HG03066 (cell line): Measurements from ENCODE around the gene SPECC1L.
"Not testable (repeated sequence)": the region's sequence is repeated elsewhere in the genome, so short reads cannot be mapped to it uniquely, and the experiment has no call there.

Experiments used
- ATAC-seq: cut with Tn5 transposase; IDR thresholded peaks from one replicate; pipeline ENCODE4 v1.9.1; 2021; ENCODE audit warnings: low read depth; ENCODE audit not compliant: unreplicated experiment

Gene SPECC1L, protein sequence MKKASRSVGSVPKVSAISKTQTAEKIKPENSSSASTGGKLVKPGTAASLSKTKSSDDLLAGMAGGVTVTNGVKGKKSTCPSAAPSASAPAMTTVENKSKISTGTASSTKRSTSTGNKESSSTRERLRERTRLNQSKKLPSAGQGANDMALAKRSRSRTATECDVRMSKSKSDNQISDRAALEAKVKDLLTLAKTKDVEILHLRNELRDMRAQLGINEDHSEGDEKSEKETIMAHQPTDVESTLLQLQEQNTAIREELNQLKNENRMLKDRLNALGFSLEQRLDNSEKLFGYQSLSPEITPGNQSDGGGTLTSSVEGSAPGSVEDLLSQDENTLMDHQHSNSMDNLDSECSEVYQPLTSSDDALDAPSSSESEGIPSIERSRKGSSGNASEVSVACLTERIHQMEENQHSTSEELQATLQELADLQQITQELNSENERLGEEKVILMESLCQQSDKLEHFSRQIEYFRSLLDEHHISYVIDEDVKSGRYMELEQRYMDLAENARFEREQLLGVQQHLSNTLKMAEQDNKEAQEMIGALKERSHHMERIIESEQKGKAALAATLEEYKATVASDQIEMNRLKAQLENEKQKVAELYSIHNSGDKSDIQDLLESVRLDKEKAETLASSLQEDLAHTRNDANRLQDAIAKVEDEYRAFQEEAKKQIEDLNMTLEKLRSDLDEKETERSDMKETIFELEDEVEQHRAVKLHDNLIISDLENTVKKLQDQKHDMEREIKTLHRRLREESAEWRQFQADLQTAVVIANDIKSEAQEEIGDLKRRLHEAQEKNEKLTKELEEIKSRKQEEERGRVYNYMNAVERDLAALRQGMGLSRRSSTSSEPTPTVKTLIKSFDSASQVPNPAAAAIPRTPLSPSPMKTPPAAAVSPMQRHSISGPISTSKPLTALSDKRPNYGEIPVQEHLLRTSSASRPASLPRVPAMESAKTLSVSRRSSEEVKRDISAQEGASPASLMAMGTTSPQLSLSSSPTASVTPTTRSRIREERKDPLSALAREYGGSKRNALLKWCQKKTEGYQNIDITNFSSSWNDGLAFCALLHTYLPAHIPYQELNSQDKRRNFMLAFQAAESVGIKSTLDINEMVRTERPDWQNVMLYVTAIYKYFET

DNA sequence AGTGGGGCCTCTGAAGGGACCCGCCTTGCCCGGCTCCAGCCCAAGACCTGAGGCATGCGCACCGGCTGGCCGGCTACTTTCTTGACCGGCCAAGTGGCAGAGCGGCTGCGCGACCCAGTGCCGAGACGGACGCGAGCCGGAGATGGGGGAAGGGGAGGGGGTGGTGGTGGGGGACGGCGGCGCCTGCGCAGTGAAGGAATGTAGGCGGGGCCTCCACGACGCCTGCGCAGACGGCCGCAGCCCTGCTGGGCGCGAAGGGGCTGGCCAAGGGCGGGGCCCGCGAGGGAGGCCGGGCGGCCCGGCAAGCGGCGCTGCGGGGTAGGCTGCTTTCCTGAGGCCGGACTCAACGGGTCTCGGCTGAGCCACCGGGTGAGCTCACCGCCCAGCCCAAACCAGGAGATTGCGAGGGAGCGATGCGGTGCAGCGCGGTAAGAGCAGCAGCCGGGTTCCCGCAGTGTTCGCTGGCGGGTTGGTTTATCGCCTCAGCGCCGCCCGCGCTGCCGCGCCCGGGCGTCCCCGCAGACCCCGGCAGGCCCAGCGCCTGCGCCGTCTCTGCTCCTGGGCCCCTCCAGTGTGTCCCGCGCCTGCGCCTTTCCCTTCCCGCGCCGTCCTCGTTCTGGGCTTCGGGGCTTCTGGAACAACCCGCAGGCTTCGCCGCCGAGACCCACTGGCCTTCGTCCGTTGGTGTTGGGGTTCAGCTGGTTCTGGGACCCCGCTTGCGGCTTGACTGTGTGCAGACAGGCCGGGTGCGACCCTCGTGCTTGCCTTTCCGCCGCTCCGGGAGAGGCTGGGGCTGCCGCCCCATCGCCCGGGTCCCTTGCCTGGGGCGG, at the start of gene SPECC1L:
TSS of gene SPECC1L (plus strand) at position 276 of the 830 bp plus-strand sequence. CDS start 31,401 bp downstream, outside the sequence.
- ATAC-seq: peak; percentile 81

DNA sequence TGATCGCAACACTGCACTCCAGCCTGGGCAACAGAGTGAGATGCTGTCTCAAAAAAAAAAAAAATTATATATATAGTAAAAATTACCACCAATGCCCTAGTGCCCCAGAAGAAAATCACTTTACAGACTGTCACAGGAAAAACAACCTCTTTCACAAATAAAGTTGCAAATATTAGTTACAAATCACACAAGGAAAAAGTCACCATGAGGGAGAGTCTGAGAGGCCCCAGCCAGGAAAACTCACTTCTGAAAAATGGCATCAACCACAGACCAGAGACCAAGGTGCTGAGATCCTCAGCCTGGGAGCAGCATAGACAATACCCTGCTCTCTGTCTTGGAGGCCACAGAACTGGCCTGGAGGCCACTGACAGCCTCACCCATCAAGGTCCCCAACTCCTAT, 46.2 kb upstream of the SPECC1L start:
- ATAC-seq: no peak

DNA sequence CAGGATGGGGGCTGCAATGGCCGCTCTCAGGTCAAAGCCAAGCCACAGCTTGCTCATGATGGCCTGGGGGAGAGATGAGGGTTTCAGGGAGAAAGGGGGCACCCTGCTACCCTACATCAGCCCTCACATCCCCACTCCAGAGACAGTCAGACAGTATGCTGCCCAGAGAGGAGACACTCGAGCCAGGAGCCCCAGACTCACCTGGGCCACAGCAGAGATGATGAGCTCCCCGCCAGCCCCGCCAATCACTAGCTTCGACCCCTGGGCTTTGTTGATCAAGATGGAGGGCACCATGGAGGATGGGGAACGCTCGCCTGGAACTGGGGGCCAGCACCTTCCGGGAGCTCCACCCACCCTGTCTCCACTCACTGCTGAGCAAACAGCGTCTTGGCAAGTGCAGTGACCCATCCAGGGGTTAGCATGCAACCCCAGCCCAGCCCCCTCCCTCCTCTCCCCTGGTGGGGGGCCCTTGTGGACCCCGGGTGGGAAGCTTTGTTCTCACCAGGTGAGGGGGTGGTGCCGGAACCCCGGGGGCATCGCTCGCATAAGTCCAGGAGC, 45.5 kb upstream of the SPECC1L start:
- ATAC-seq: no peak

DNA sequence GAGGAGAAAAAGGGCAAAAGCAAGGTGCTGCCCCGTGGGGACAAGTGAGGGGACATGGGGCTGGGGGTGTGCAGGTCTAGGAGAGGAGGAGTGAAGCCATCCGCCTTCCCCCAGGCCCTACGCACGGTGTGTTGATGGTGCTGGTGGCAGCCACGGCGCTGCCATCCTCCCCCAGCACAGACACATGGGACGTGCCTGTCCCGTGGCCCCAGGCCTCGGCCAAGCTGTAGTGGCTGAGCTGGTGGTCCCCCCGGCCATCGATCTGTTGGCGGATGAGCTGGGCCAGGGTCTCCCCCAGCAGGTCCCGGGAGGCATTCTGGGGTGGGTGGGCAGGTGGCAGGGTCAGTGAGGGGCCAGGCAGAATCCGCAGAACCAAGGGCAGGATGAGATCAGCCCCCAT, 44.7 kb upstream of the SPECC1L start:
- ATAC-seq: no peak

DNA sequence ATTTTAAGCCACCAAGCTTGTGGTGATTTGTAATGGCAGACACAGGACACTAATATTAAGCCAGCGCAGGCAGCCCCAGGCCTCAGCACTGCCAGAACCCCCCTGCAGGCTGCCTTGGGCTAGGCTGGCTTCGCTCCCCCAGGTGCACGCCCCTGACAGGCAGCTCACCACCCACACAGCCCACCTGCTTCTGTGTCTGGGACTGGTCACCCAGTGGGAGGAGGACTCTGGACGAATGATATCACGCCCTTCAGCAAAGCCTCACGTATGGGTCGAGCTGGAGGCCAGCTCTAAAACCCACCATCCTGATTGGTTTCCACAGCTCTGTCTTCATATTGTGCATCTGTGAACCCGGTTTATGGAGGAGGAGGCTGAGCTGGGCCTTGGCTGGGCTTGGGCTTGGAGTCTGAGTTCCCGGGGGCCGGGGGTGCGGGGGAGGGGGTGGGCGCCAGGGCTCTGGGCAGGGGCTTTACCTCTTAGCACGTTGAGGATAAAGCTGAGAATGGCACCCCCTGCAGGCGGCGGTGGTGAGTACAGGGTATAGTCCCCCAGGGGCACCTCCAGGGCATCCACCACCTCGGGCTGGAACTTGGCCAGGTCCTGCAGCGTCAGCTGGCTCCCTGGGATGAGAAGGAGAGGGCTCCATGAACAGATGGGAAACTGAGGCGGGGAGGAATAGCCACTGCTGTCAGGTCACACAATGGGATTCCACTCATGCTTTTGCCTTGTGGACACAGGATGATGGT, 39.5 kb upstream of the SPECC1L start:
- no peak for ATAC-seq

DNA sequence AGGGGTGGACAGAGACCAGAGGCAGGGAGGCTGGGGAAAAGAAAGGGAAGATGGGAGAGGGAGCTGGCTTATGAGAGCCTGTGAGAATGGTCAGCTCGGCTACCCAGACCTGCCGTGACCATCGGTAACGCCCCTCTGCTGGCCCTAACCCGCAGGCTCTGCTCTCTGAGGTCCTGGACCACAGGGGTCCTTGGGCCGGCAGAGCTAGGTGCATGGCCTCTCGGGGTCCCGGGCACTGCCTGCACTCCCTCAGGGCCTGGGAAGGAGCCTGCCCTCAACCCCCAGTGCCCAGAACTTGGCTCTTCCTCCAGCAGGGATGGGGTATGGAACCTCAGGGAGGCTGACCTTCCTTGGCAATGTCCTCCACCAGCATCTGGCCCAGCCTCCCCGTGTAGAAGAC, 38.9 kb upstream of the SPECC1L start:
- ATAC-seq: no peak

DNA sequence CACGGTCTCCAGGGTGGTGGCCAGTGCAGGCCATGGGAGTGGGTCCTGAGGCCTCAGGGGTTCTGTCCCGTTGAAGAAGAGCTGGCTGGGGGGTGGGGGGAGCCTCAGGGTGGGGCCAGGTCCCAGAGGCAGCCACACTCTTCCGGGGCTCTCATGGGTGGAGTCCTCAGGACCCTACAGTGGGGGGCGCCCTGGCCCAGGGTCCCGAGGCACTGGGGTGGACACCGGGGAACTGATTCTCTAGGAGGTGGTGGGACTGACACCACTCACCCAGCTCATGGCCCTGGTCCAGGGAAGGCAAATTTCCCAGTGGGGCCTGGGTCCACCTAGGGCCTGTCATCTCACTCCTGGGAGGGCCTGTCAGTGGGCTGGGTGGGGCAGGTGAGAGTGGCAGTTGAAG, 38.5 kb upstream of the SPECC1L start:
- no peak for ATAC-seq

DNA sequence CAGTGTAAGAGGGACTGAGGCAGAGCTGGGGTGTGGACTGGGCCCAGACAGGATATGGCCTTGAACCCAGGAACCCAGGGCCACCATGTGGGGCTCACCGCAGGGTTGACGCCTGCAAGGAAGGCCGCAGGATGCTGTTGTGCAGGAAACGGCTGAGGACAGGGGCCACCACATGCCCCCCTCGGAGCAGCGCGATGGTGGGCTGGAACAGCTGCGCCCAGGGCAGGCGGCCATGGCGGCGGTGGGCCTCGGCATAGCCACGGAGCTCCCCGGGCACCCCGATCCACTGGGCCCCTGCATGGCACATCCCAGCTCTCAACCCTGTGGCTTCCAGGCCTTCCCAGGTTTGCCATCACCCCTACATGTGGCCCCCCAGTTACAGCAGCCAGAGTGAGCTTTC, 37.9 kb upstream of the SPECC1L start:
- no peak for ATAC-seq

DNA sequence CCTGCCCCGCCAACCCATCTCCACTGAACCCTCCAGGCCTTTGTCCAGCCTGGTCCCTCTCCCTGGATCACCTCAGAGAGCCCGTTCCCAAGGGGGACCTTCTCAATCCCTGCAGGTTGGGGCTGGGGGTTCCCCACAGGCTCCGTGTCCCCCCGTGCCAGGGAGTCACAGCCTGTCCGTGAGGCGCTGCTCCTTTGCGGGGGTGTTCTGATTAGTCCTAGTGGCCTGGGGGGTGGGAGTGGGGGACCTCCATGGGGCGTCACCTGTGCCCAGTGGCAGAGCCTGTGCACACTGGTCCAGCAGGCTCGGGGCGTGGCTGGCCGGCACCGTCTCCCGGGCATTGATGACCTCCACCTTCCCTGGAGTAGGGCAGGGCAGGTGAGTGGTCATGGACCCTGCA, 37.4 kb upstream of the SPECC1L start:
- ATAC-seq: no peak

DNA sequence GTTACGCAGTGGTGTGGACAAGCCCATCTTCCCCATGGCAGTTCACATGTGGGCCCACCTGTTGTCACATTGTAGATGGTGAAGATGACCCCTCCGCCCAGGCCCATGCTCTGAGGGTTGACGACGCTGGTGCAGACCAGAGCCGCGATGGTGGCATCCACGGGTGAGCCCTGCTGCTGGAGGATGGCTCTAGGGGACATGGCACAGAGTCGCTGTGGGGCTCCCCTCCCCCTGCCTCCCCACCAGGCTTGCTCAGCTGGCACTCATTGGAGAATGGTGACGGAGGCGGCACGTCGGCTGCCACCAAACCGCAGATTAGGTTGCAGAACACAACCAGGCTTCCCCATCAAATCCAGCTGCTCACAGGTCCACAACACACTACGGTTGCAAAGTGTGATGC, 36.8 kb upstream of the SPECC1L start:
- ATAC-seq: no peak

DNA sequence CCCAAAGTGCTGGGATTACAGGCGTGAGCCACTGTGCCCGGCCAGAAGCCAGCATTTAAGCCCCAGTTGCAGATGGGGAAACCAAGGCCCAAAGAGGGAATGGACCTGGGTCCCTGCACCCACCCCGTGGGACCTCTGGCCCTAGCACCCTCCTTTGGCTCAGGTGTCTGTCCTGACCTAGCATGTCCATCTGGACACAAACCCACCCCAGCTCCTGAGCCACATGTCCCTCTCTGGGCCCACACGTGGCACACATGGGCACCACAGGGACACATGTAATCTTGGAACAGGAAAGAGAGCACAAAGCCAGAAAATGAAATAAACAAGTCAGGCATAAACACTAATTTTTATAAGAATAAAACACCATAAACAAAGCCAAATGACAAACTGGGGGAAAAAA, 35.3 kb upstream of the SPECC1L start:
- no peak for ATAC-seq

DNA sequence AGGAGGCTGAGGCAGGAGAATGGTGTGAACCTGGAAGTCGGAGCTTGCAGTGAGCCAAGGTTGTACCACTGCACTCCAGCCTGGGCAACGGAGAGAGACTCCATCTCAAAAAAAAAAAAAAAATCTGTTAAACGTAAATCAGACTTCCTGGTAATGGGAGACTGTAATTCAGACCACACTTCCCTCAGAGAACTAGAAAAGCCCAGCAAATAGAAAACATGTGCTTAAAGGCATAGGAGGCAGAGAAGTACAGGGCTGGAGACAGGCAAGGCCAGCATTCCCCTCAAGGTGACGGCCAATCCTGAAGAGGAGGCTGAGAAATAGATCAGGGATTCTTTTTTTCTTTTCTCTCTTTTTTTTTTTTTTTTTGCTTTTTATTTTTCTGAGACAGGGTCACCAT, 34.0 kb upstream of the SPECC1L start:
- no peak for ATAC-seq

DNA sequence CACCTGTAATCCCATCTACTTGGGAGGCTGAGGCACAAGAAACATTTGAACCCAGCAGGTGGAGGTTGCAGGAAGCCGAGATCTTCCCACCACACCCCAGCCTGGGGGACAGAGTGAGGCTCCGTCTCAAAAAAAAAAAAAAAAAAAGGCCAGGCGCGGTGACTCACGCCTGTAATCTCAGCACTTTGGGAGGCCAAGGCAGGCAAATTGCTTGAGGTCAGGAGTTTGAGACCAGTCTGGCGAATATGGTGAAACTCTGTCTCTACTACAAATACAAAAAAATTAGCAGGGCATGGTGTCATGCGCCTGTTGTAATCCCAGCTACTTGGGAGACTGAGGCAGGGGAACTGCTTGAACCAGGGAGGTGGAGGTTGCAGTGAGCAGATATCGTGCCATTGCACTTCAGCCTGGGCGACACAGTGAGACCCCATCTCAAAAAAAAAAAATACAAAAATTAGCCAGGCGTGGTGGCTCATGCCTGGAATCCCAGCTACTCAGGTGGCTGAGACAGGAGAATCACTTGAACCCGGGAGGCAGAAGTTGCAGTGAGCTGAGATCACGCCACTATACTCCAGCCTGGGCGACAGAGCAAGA, 32.4 kb upstream of the SPECC1L start:
- ATAC-seq: not testable (repeated sequence)

DNA sequence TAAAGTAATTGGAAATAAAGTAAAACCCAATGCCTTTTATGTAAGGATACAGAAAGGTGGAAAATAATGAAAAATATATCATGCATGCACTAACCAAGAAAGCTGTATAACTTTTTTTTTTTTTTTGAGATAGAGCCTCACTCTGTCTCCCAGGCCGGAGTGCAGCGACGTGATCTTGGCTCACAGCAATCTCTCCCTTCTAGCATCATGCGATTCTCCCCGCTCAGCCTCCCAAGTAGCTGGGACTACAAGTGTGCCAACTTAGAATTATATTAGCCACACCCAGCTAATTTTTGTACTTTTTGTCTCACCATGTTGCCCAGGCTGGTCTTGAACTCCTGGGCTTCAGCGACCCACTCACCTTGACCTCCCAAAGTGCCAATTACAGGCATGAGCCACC, 30.2 kb upstream of the SPECC1L start:
- ATAC-seq: no peak

DNA sequence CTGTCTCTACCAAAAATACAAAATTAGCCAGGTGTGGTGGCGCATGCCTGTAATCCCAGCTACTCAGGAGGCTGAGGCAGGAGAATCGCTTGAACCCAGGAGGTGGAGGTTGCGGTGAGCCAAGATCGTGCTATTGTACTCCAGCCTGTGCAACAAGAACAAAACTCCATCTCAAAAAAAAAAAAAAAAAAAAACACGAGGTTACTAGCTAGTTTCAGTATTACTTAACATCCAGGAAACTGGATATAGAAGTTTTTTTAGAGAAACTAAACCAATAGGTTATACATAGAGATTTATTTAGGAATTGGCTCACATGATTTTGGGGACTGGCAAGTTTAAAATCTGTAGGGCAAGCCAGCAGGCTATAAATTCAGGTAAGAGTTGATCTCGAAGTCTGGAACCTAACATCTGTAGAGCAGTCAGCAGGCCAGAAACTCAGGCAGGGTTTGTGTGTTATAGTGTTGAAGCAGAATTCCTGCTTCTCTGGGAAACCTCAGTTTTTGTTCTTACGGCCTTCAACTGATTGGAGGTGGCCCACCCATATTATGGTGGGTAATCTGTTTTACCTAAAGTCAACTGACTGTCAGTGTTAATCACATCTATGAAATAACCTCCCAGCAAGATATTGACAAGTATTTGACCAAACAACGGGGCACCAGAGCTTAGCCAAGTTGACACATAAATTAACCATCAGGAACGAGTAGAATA, 29.5 kb upstream of the SPECC1L start:
- ATAC-seq: not testable (repeated sequence)

DNA sequence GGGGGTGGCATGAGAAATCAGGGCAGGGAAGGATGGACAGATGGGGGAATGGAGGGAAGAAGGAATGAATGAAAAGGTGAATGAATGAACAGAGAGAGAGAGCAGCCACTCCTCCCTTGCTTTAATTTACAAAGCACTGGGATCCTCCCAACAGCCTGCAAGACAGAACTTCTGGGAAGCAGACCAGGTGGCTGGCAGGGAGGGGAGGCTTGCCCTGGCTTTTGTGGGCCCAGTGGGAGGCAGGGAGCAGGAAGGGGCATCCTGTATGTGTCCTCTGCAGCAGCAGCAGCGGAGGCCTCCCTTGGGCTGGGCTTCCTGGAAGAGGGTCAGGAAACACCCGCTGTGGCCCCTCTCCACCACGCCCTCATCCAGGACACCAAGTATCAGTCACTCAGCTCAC, 27.2 kb upstream of the SPECC1L start:
- not testable (repeated sequence) for ATAC-seq

DNA sequence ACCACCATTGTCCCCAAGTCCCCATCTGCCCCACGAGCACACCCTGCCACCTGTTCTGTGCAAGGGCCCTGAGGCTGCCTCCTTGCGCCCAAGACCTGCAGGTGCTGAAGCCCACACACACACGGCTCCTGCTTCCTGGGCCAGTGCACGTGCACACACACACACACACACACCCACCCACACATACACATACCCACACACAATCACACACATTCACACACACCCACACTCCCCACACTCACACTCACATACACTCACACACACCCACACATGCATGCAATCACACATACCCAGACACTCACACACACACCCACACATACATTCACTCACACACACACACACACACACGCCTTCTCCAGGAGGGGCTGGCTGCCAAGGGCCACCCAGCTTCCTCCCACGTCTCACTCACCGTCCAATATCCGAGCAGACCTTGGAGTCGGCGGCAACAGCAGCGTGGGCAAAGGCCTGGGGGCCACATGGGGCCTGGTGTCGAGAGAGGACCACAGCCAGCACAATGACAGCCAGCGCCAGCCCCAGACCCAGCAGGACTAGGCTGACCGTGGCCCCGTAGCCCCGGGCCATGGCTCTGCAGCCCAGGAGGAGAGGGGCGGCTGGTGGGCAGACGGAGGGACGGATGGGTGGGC, 26.4 kb upstream of the SPECC1L start:
- no peak for ATAC-seq

DNA sequence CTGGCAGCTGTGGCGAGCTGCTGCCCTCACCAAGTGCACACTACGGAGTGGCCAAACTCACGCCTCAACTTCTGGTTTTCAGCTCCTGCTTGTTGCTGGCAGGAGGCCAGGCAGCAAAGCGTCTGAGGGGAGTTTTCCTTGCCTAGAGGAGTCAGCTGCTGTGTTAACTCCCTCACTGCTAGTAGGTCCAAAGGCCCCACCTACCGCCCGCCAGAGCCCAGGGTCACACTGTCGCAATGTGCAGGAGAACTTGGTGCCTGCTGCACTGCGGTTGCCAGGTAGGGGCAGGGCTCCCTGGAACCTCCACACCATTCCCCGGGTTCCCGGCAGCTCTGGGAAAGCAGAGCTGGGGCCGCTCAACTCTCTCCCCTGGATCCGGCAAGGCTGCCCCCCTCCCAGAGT, 25.6 kb upstream of the SPECC1L start, which contains the start of gene GGT5:
TSS of gene GGT5 (minus strand) at position 53 of the 402 bp plus-strand sequence. CDS start 357 bp downstream, outside the sequence.
- ATAC-seq: not testable (repeated sequence)
